Lung microvascular endothelial cell (primary cell): ENCODE results near the gene SIAH3. TPM values are rescaled to one million over a fixed set of nuclear protein-coding genes. Genes with fewer than 3 reads are reported as not detected.

Experiments
- DNase-seq, 2 donors: peaks; one replicate each; pipeline versions ENCODE4 v3.0.0 to v3.0.0-alpha.2; 2010; ENCODE audit warnings: low read depth in 2 of 2
- total RNA-seq: library from RNA; depleted of rRNA; stranded (reverse); fragments of >200 nt; gene quantifications from 2 replicates; pipeline ENCODE4 v1.2.1, GENCODE V29; 2014

Gene SIAH3
- total RNA-seq, 1 donor from 2014 or later: not detected

DNA sequence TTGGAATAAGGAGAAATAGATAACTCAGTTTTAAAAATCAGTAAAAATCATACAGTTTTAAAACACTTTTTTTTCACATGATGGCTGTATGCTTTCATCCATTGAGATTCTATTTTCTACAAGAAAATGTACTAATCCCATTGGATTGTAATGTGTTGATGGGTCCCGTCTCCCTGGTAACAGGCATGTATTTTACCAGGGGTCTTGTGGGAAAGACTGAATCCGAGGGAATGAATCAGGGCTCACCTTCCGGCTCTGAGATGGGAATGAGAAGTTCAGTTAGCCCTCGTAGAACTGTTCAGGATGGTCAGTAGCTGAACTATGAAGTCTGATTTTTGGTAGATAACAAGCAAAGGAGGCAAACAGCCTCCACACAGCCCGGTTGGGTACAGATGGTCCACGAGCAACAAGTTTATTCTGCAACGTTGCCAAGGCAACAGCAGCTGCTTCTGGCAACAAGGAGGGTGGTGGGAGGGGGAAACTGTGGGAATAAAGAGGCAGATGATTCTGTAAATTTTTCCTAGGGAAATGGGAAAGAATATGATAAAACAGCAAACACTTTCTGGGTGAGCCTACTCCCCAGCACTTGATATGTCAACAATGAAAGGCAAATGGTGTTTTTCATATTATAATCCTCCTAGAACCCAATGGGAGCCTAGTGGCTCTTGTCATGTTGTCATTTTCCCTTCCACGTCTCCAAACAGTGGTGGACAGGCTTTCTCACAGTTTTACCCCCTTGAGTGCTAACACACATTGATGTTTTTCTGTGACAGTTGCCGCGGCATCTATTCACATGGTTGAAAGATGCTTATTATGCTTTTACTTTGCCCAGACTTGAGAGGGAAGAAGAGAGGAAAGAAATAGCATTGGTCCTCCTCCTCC, 12.4 kb upstream of the SIAH3 start:
- DNase-seq: no peak

DNA sequence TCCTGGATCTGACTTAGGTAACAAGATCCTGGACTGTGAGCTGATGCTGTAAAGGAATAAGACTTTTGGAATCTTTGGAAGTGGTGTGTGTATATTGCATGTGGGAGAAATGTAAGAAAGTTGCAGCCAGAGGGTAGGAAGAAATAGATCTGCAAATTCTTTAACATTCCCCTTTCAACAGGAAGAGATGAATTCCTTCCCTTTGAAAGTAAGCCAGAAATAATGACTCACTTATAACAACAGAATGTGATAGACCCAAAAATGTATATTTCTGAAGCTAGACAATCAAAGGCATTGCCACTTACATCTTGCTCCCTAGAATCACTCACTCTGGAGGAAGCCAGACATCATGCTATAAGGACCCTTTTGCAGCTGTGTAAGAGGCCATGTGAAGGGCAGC, 9.8 kb upstream of the SIAH3 start:
- peak; percentile 4 to 17 for DNase-seq

DNA sequence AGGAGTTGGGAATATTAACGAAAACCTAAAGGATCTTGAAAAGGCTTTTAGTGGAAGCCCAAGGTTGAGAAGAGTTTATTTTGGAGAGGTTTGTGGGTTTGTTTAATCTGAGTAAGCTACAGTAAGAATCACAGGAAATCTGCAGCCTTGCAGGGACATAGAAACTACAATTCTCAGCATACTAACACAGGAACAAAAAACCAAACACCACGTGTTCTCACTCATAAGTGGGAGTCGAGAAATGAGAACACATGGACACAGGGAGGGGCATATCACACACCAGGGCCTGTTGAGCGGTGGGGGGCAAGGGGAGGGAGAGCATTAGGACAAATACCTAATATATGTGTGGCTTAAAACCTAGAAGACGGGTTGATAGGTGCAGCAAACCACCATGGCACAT, 8.7 kb upstream of the SIAH3 start:
- DNase-seq: peak; percentile 5 to 24

DNA sequence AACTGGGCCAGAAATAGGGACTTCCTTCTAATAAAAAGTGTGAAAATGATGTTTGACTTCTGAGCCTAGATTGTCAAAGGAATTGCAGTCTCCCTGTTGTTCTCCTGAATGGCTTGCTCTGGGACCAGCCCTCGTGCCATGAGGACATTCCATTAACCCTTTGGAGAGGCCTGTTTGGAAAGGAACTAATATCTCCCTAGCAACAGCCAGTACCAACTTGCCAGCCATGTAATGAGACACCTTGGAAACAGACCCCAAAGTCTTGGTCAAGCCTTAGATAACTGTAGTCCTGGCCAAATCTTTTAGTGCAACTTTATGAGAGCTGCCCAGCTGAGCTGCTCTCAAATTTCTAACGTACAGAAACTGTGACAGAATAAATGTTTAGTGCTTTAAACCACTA, 8.2 kb upstream of the SIAH3 start:
- DNase-seq: no peak

DNA sequence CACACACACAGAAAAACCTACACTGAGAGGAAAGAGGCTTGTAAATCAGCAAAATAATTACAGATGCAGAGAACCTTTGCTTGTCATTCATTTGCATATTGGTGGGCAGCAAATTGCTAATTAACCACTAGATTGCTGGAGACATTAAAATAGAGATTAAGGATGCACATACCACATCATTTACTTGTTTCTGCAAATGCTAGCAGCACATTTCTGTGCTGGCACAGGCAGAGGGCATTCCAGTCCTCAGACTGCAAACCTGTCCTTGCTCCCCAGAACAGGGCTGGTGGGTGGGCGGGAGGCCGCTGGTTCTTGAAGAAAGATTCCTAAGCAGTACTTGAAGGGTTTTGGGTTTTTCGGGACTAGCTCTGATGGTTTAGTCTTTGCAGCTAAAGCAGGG, 941 bp upstream of the SIAH3 start:
- no peak for DNase-seq

DNA sequence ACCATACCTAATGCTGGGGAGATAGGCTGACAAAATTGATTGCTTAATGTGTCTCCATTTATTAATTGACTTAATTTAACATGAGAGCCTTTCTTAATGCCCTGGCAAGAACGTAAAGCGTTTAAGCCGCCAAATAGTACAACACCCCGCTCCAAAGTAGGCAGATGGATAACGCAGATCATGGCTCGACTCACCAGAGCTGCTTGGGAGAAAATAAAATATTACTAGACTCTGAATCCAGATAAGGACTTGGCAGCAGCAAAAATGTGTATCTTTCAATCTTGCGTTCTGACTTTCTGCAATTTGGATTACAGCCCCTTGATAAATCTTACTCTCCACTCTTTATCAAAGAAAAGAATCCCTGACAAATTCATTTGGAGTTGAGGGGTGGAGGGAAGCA, 403 bp upstream of the SIAH3 start:
- no peak for DNase-seq

DNA sequence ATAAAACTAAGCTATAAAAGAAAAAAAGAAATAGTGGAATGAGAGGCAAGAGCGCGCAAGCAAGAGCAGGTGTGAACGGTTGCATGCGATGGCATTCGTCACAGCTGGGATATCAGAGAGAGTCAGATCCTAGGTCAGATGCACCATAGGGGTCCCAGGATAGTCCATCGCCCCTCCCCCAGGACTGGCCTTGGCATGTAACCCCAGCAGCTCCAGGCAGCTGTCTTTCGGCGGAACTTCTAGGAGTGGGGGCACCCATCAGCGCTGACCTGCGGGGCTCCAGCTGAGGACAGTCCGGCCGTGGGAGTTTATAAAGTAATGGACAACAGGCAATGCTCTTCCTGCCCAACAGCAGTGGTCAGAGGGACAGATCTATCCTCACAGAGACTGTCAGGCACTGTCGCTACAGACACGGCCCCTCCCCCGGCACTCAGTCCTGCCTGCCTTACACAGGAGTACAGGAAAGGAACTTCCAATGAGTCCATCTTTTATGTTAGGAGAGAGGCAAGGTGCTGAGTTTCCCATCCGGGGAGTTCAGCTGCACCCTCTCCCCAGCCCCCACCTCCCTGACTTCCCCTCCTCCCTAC, 1.4 kb downstream of the SIAH3 start:
- DNase-seq: no peak

DNA sequence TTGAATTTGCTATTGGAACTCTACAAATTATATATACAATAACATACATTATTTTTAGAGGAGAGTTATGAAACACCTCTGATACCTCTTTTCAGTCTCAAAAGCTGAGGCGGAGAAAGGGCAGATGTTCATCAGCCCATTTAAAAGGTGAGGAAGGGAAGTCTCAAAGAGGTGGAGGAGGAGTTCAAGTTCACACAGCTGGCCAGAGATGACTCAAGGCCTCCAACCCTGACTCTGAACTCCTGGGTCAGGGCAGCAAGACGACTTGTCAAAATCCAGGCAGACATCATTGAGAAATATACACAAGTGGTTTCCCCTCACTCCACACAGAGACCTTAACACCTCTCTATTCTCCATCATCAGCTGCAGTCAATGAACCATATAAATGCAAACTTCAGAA, 2.1 kb downstream of the SIAH3 start:
- DNase-seq: no peak

DNA sequence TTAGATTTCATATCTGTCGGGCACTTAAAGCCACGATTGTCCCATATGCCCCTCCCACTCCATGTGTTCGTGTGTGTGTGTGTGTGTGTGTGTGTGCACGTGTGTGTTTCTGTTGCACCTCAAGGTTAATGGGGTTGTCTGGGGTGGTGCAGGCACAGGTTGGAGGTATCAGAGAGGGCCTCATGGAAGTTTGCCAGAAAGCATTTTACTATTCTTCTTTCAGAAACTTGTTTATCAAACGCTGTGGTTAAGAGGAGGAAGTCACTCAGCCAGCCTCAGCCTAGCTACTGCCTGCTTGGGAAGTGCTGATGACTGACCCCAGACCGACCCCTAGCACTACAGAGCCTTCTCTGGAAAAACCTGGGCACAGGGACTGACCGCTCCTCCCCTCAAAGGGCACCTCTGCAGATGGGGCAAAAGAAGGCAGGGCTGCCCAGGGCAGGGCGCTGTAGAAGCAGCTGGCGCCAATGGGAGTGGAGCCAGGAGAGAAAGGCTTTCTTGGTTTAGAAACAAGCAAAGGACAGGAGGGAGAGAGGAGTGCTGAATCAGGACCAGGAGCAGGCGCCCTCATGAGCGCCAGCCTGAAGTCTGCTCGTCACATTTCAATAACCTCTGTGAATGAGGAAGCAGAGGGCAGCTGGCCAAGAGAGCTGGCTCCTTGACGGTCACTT, 3.9 kb downstream of the SIAH3 start:
- DNase-seq: peak; percentile 3 to 68

DNA sequence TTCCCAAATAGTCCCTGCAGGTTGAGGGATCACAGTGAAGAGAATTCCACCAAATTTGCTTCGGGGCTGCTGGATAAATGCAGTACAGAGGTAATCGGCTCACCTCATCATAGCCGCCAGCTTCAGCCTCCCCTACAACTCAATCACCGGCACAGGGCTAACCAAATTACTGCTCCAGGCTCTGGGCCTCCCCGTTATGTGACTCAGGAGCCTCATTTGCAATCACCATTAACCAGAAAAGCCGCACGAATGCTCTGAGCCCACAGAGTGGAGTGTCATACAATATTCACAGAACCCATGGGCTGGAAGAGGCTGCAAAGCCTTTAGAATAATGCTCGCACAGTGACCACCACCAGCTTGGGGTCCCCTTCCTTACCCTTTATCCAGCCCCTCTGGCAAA, 4.9 kb downstream of the SIAH3 start:
- DNase-seq: no peak

DNA sequence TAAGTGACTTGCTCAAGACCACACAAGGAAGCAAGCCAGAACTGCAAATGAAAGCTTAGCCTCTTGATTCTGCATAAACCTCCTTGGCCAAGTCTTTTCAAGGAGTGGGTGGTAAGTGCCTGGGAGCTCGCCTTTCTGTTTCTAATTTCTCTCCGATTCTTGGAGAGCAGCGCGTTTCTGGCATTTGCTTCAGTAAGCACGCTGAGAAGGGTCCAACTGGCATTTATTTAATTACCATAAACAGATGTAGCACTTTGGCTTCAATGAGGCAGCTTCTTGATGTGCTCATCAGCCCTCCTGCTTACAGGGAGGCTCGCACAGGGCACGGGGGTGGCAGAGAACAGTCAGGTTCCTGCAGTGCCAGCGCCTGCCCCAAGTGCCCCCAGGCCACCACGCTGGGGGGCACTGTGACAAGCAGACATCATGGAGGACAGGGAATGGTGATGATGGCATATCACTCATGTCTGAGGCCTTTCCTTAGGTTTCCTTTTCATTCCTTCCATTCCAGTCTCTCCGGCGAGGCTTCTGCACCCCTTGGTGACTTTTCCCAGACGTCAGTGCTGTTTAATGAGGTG, 13.3 kb downstream of the SIAH3 start:
- no peak for DNase-seq

DNA sequence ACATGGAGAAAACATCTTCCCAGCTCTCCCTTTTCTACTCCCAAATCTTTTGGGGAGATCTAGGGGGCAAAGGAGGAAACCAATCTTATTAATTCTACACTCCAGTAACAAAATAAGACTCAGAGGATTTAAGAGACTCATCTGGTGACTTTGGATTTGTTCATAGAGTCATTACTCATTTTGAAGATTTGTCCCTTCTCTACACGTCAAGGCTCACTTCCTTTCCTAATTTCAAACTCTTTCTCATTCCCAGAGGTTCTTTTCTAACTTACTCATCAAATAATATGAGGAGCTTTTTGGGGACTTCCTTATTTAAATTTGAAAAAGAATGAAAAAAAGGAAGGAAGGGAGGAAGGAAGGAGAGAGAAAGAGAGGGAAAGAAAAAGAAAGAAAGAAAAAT, 14.4 kb downstream of the SIAH3 start:
- DNase-seq: no peak

DNA sequence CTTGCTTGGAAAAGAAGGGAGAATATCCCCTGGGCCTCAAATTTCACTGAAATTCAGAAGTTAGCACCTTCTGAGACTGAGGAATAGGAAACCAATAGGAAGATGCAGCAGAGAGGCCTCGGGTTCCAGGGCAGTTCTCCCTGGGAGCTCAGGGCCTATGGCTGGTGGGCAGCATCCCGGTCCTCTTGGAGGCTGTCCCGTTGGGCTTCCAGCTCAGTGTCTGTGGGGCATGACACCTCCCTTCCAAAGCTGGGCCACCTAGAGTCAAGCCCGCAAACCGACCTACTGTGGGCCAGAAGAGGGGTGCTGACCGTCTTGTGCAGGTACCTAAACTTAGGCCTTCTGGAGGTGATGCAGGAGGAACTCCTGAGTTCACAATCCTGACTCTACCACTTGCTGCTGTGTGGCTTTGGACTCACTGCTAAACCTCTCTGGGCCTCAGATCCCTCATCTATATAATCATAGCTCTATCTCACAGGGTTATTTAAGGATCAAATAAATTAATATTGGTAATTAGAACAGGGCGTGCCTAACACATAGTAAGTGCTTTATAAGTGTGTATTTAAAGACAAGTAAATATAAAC, 17.1 kb downstream of the SIAH3 start:
- no peak for DNase-seq

DNA sequence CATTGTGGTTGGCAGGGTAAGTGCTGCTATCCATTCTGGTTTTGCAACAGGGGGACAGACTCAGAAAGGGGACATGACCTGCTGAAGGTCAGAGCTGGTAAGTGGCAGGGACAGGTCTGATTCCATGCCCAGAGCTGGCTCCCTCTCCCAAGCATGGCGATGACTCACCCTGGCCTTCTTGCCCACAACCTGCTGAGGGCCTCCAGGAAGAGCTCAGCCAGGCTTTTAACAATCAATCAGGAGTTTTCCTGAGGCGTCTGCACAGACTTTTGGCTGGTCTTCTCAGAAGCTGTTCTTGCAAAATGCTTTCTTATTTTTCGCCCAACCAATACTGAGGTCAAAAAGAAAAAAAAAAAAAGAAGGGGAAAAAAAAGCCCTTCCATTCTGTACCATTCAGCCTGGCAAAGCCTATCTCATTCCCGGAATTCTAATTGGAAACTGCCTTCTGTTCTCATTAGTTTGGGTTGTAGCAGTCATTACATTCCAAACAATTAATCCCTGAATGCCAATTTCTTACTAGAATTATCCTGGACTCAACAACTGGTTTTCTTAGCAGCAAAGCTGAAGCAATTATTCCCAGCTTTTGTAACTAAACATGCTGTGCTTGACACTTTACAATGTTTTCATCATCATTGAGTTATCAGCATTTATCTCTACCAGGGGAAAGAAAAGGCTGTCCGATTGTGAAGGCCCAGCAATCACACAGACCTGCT, 17.7 kb downstream of the SIAH3 start:
- DNase-seq: peak in 1 of 2 donors; percentile 56

DNA sequence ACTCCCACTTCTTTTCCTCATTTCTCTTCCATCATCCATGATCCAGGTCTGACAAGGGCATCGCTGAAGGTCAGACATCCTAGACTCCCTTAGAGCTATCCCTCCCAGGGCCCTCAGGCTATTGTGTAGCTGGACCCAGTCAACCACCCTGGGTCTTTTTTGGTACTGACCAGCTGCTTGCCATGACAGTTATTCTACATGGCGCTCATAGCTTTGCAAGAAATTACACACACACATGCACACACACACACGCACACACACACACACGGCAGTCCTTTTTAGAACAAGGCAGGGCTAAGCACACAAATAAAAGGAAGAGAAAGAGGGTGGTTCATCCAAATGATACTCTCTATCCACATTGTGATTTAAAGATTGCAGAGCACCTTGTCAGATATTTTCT, 18.3 kb downstream of the SIAH3 start:
- no peak for DNase-seq

DNA sequence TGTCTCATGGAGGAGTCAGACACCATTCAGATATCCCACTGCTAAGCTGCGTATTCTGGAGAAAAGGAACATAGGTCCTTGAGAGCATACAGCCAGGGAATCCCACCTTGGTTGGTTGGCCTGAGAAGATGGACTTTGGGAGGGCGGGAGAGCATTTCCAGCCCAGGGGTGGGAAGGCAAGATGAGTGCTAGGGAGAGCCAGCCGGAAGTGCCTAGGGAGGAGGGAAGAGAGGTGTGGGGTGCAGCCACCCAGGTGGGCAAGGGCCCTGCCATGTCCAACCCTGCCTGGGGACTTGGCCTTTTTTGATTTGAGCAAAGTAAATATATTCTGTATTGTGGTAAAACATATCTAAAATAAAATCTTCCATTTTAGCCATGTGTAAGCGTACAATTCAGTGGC, 19.7 kb downstream of the SIAH3 start:
- no peak for DNase-seq

DNA sequence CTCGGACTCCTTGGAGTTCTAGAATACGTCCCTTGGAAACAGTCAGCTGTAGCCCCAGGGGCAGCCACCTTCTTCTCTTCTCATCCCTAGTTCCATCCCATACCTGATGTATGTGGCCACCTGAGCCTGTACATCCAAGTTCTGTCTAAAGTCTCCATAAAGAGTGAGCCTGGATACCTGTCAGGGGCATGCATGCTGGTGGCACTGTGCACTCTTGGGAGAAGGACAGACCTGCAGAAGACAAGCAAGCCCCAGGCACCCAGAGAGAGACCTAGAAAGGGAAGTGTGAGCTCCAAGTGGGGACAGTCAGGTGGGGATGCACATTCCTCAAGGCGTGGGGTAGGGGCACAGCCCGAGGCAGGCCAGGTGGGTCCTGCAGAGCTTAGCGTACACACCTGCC, 21.4 kb downstream of the SIAH3 start:
- no peak for DNase-seq

DNA sequence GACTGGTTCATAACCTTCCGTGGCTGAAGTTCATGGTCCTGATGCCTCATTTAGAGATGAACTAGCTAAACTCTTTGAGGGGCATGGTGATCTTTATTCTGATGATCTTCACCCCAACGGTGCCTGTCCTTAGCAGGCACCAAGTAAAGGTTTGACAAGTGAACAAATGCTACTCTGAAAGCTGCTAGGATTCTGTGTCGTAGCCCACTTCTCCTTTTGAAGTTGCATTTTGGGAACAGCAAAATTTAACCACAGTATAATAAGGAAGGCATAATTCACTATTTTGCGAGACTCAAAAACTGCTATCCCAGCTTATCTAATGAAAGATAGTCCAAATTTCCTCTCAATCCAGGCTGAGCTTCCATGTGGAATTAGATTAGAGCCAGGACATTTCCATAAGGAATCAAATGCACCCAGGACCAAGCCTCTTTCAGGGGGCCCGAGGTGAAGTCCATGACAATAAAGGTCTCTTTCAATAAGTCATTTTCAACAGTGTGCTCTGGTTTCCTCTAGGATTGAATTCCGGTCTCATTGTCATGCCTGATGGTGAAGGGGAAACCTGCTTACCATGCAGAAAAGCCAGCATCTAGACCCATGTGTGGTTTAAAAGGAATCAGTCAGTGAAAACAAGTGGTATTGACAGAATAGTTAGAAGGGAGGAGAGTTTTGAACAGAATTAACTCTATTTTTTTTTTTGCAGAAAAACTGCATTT, 23.1 kb downstream of the SIAH3 start:
- DNase-seq: no peak

DNA sequence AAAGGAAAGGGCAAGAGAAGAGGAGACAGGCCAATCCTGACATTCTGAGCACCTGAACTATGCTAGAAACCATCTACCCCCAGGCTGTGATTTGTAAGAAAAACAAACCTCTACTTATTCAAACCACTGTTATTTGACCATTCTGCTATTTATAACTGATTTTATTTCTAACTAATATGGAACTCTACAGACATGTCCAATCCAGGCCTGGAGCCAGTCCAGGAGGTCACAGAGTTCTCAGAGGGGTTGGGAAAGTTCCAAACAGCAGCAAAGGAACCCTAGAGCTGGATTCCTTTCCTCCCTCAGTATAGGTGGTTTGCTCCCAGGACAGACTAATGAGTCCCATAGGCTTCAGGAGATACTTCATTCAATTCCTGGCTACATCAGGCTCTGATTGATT, 24.2 kb downstream of the SIAH3 start:
- no peak for DNase-seq

DNA sequence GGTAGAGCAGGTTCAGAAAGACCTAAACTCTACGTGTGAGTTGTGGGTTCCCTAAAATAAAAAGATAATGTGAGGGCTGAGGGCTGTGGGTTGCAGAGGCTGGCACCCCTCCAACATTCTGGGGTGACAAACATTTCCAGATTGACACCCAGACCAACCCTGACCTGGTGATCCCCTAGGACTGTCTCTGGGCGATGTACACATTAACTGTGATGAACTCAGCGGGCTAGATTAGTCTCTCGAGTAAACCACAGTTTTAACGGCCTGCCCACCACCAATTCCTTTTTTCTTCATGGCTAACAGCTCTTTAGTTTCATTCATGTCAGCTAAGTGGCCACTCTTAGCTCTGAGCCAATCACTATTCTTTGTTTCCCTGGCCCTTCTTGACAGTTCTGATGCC, 24.8 kb downstream of the SIAH3 start:
- no peak for DNase-seq

DNA sequence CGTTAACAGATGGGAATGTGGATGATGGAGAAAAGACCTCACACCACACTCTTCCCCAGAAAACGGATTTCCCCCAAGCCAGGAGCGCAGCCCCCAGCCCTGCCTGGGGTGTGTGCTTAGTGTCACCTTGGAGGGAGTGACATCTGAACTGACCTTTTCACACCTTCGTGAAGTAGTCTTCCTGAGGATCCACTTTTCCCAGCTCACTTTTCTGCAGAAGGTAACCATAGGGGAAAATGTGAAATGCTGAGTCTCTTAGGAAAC, 26.2 kb downstream of the SIAH3 start:
- no peak for DNase-seq
